HepG2 (cell line): ENCODE results near the gene DUSP8. TPM values are rescaled to one million over a fixed set of nuclear protein-coding genes. Genes with fewer than 3 reads are reported as not detected.

ENCODE experiments used
- ATAC-seq: fragments of 200-7000 bp; cut with Tn5 transposase; 3 replicates; pipeline ENCODE4 v1.9.1; 2020; ENCODE audit warnings: mild to moderate bottlenecking, moderate library complexity
- BruUV-seq: library from RNA; stranded (reverse); fragments of 400-500 nt; replicated peaks from 2 replicates; lab custom pipeline; 2021; lab: Mats Ljungman, UMichigan
- CTCF ChIA-PET: fragments of 300-600 bp; formaldehyde crosslinking; extraction: SDS; loops from one replicate; lab custom pipeline; 2021; ENCODE audit warnings: low total read pairs, inconsistent platforms, low intra/inter-chr PET ratio; lab: Yijun Ruan, JAX
- POLR2A ChIA-PET: fragments of 350-600 bp; sonication (Branson Sonifier 250); formaldehyde crosslinking; loops from one replicate; lab custom pipeline; 2020; ENCODE audit warnings: antibody characterized with exemption, inconsistent platforms; lab: Yijun Ruan, JAX
- DNase-seq: peaks from one replicate; pipeline ENCODE4 v3.0.0-alpha.2; 2015; ENCODE audit warnings: low spot score
- FAIRE-seq: peaks from 3 replicates; lab custom pipeline; 2011; peaks lifted over from hg19 to GRCh38; lab: Jason Lieb, UNC
- H2AFZ ChIP-seq: one replicate; pipeline ENCODE4 v1.6.1; 2011; ENCODE audit warnings: low read length, inconsistent platforms
- H3K27ac ChIP-seq: fragments of 300-600 bp; 3 replicates; pipeline ENCODE4 v1.8.0; 2011; ENCODE audit warnings: mixed run types, mild to moderate bottlenecking, mixed read lengths, low read length, inconsistent platforms; ENCODE audit not compliant: insufficient read depth; ENCODE audit errors: extremely low read length
- H3K27me3 ChIP-seq, 2 experiments: fragments of 200-600 bp in 1 of 2; 2 replicates in 1 of 2; 3 replicates in 1 of 2; pipeline versions ENCODE4 v1.6.0 to v1.8.0; 2011; ENCODE audit warnings: low read length in 2 of 2, mild to moderate bottlenecking in 2 of 2, moderate library complexity in 2 of 2, inconsistent platforms in 1 of 2; ENCODE audit not compliant: insufficient read depth in 2 of 2, control insufficient read depth in 1 of 2
- H3K36me3 ChIP-seq, 2 experiments: fragments of 200-600 bp in 1 of 2; replicated peaks in 1 of 2; 2 replicates in 1 of 2; 3 replicates in 1 of 2; pipeline versions ENCODE4 v1.5.1 to v1.8.0; 2011; ENCODE audit warnings: low read length in 2 of 2, inconsistent platforms in 1 of 2; ENCODE audit not compliant: insufficient read depth in 2 of 2, control insufficient read depth in 1 of 2
- H3K4me1 ChIP-seq: 2 replicates; pipeline ENCODE4 v1.5.1; 2012; ENCODE audit warnings: low read length, inconsistent platforms; ENCODE audit not compliant: insufficient read depth
- H3K4me2 ChIP-seq: 2 replicates; pipeline ENCODE4 v1.6.0; 2011; ENCODE audit warnings: low read depth, low read length, inconsistent platforms
- H3K4me3 ChIP-seq, 3 experiments: fragments of 200-600 bp in 1 of 3; sonication (generic), shearing (Covaris generic) in 1 of 3; replicated peaks in 1 of 3; 2 replicates each; pipeline ENCODE4 v1.5.1; 2011 to 2016; ENCODE audit warnings: low read length in 3 of 3, inconsistent platforms in 2 of 3, low read depth in 2 of 3, mild to moderate bottlenecking in 2 of 3, control low read depth in 1 of 3, mixed read lengths in 1 of 3; ENCODE audit not compliant: insufficient read depth in 1 of 3
- H3K79me2 ChIP-seq: one replicate; pipeline ENCODE4 v1.6.1; 2011; ENCODE audit warnings: low read length, inconsistent platforms; ENCODE audit not compliant: insufficient read depth
- H3K9ac ChIP-seq: 2 replicates; pipeline ENCODE4 v1.6.0; 2011; ENCODE audit warnings: mild to moderate bottlenecking, low read depth, low read length, inconsistent platforms; ENCODE audit not compliant: insufficient read depth
- H3K9me3 ChIP-seq: 2 replicates; pipeline ENCODE4 v1.5.1; 2012; ENCODE audit warnings: mild to moderate bottlenecking, low read length
- H4K20me1 ChIP-seq: 2 replicates; pipeline ENCODE4 v1.6.0; 2011; ENCODE audit warnings: inconsistent platforms, mild to moderate bottlenecking, low read length, moderate library complexity; ENCODE audit not compliant: insufficient read depth
- SMAD9 ChIP-seq: sonication (generic); formaldehyde crosslinking; IDR thresholded peaks from 2 replicates; pipeline ENCODE4 v1.5.1; 2020; ENCODE audit warnings: mild to moderate bottlenecking, missing genetic modification reagents
- SP1 ChIP-seq, 2 experiments: fragments of 450-650 bp in 1 of 2; sonication (generic) in 1 of 2; formaldehyde crosslinking in 1 of 2; IDR thresholded peaks; 2 replicates each; pipeline versions ENCODE4 v1.4.0 to v1.6.1; 2016 to 2020; ENCODE audit warnings: missing genetic modification reagents in 1 of 2
- ZNF121 ChIP-seq: sonication (generic); formaldehyde crosslinking; IDR thresholded peaks from 2 replicates; pipeline ENCODE4 v1.5.0; 2020; ENCODE audit warnings: mild to moderate bottlenecking, missing genetic modification reagents
- ZNF274 ChIP-seq: sonication (generic); formaldehyde crosslinking; IDR thresholded peaks from 2 replicates; pipeline ENCODE4 v1.5.1; 2020; ENCODE audit warnings: mild to moderate bottlenecking, missing genetic modification reagents
- ZNF775 ChIP-seq: sonication (generic); formaldehyde crosslinking; IDR thresholded peaks from 2 replicates; pipeline ENCODE4 v1.4.0; 2020; ENCODE audit warnings: missing genetic modification reagents, mild to moderate bottlenecking, moderate library complexity, borderline replicate concordance
- ZNF782 ChIP-seq: sonication (generic); formaldehyde crosslinking; IDR thresholded peaks from 2 replicates; pipeline ENCODE4 v1.4.0; 2020; ENCODE audit warnings: missing genetic modification reagents, mild to moderate bottlenecking, borderline replicate concordance
- WGBS: methylation state at CpG from one replicate; pipeline ENCODE4 v1.1.6; 2017; ENCODE audit warnings: low lambda C conversion rate; 5-methylcytosine and 5-hydroxymethylcytosine counted together
- in situ Hi-C: cut with HindIII; loops from 2 replicates; pipeline ENCODE4 v1.10.0; 2017; ENCODE audit warnings: low pct_unique_long_range_greater_than_20kb; ENCODE audit not compliant: extremely low pct_ligation_motif_present
- intact Hi-C: fragments of 100-400 bp; cut with micrococcal nuclease; formaldehyde crosslinking; loops from one replicate; pipeline ENCODE4 v1.10.0; 2022; ENCODE audit not compliant: unreplicated experiment
- polyA plus RNA-seq, 8 experiments: library from polyadenylated mRNA; depleted of rRNA in 3 of 8; stranded (reverse) in 7 of 8; unstranded in 1 of 8; fragments of >200 nt; fragmentation: Illumina TruSeq in 4 of 8; extraction: Trizol in 4 of 8; gene quantifications; 2 replicates each; pipeline versions ENCODE4 v1.2.1 to v1.2.3, GENCODE V29; 2011 to 2016; ENCODE audit warnings: low read depth in 4 of 8, missing spikeins in 1 of 8, mixed read lengths in 1 of 8; ENCODE audit not compliant: insufficient read depth in 1 of 8
- total RNA-seq, 5 experiments: library from RNA; depleted of rRNA; stranded (reverse); fragments of >200 nt; fragmentation: Illumina TruSeq; extraction: Trizol; gene quantifications; 2 replicates each; pipeline ENCODE4 v1.2.3, GENCODE V29; 2016; ENCODE audit warnings: low read depth in 1 of 5
- TF ChIP-seq, protein P1 (sequence below): sonication (generic); formaldehyde crosslinking; IDR thresholded peaks from 2 replicates; pipeline ENCODE4 v1.4.0; 2020; ENCODE audit warnings: missing genetic modification reagents, mild to moderate bottlenecking, borderline replicate concordance

DUSP8 gene
- total and polyA plus RNA-seq, 2 of the 13 experiments (the other 11 are each of a cell fraction or from before 2014, with no cell fraction given) = 1.8 to 8.0 TPM

DNA sequence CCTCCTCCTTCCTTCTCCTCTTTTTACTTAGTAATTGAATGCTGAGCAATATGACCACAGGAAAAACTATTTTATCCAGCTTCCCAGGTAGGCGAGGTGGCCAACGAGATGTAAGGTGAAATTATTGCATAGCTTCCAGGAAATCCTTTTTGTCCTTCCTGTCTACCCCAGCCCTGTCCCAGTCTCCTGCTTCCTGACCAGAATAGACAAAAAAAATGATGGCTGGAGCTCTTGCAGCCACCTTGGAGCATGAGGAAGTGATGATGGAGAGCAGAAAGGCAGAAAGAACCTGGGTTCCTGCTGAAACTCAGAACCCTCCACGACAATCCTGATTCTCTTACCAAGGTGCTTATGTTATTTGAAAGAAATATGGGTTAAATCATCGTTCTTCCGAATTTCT lies 33.9 kb downstream of the DUSP8 start:
- no peak for FAIRE-seq
- peaks cover 4% of the 10 kb centered on the region; the same call in 1 of the 2 replicates for H4K20me1 ChIP-seq
- H3K9ac ChIP-seq = no peak overlapping the region
- H3K27ac ChIP-seq = no peak overlapping the region
- peaks cover 5% of the 10 kb centered on the region; the same call in 1 of the 2 replicates for H3K4me1 ChIP-seq
- in situ Hi-C loops (no loop called here), intact Hi-C loops (no loop called here)
- 4% methylated on average over 5 of the region's 5 CpGs for WGBS
- no peak for ATAC-seq
- TF ChIP-seq ZNF121 (CRISPR knock-in tag) = no peak
- no peak for TF ChIP-seq SP1 (IDR thresholded peaks at IDR 0.05)
- TF ChIP-seq SP1 (CRISPR knock-in tag; IDR thresholded peaks at IDR 0.05) = no peak
- TF ChIP-seq ZNF775 (CRISPR knock-in tag) = no peak
- TF ChIP-seq, protein P1, sequence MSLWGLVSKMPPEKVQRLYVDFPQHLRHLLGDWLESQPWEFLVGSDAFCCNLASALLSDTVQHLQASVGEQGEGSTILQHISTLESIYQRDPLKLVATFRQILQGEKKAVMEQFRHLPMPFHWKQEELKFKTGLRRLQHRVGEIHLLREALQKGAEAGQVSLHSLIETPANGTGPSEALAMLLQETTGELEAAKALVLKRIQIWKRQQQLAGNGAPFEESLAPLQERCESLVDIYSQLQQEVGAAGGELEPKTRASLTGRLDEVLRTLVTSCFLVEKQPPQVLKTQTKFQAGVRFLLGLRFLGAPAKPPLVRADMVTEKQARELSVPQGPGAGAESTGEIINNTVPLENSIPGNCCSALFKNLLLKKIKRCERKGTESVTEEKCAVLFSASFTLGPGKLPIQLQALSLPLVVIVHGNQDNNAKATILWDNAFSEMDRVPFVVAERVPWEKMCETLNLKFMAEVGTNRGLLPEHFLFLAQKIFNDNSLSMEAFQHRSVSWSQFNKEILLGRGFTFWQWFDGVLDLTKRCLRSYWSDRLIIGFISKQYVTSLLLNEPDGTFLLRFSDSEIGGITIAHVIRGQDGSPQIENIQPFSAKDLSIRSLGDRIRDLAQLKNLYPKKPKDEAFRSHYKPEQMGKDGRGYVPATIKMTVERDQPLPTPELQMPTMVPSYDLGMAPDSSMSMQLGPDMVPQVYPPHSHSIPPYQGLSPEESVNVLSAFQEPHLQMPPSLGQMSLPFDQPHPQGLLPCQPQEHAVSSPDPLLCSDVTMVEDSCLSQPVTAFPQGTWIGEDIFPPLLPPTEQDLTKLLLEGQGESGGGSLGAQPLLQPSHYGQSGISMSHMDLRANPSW = no peak
- TF ChIP-seq ZNF274 (CRISPR knock-in tag) = no peak
- no peak for TF ChIP-seq SMAD9 (CRISPR knock-in tag)
- TF ChIP-seq ZNF782 (CRISPR knock-in tag) = no peak
- CTCF ChIA-PET = no interaction called here
- peaks cover 14 to 35% of the 10 kb centered on the region in 2 experiments; a peak in 4 of 5 replicates for H3K27me3 ChIP-seq
- BruUV-seq = no TSS peak
- no peak overlapping the region for H2AFZ ChIP-seq
- H3K9me3 ChIP-seq = no peaks in the 10 kb centered on the region
- no peaks in the 10 kb centered on the region for H3K36me3 ChIP-seq
- peaks cover 17% of the 10 kb centered on the region for H3K79me2 ChIP-seq
- POLR2A ChIA-PET = no interaction called here
- no peak overlapping the region for H3K4me2 ChIP-seq
- no peak overlapping the region for H3K4me3 ChIP-seq
- DNase-seq = no peak
